ENCODE data around the gene C11orf52.

- TF ChIP-seq SPI1 (IDR thresholded peaks at IDR 0.05; ENCODE audit: low read depth, low read length) = peak; percentile 63
- no peak for TF ChIP-seq POLR2AphosphoS5 (IDR thresholded peaks at IDR 0.05; ENCODE audit: low read depth, low read length)
- TF ChIP-seq POLR2A (IDR thresholded peaks at IDR 0.05; ENCODE audit: low read depth, low read length) = no peak
- no peak for TF ChIP-seq TAF1 (IDR thresholded peaks at IDR 0.05; ENCODE audit: low read depth, low read length)
- TF ChIP-seq POU2F2 (IDR thresholded peaks at IDR 0.05; ENCODE audit: low read depth, low read length) = no peak
Observed at GRCh38 chr11:111870522-111870885, 48.2 kb upstream of the C11orf52 start.
